Skeletal muscle satellite cell (primary cell): ENCODE results near the gene KCNG2.

Source experiments
- H3K27me3 ChIP-seq: 2 replicates; pipeline ENCODE4 v1.7.0; 2013; ENCODE audit warnings: low read length; ENCODE audit not compliant: control insufficient read depth, insufficient read depth
- H3K36me3 ChIP-seq: 2 replicates; pipeline ENCODE4 v1.7.0; 2013; ENCODE audit warnings: mild to moderate bottlenecking, control low read depth, low read length; ENCODE audit not compliant: insufficient read depth
- H3K4me1 ChIP-seq: 2 replicates; pipeline ENCODE4 v1.7.0; 2013; ENCODE audit warnings: low read length; ENCODE audit not compliant: control insufficient read depth, insufficient read depth
- H3K4me2 ChIP-seq: 2 replicates; pipeline ENCODE4 v1.7.0; 2013; ENCODE audit warnings: mild to moderate bottlenecking, low read length
- H3K4me3 ChIP-seq: 2 replicates; pipeline ENCODE4 v1.7.0; 2013; ENCODE audit warnings: low read length
- H3K9ac ChIP-seq: 2 replicates; pipeline ENCODE4 v1.7.0; 2013; ENCODE audit warnings: mild to moderate bottlenecking, low read depth, low read length, moderate library complexity
- H3K9me3 ChIP-seq: replicated peaks from 2 replicates; pipeline ENCODE4 v1.7.0; 2013; ENCODE audit warnings: mild to moderate bottlenecking, control low read depth, low read length

The KCNG2 gene

GRCh38 chr18:79915161-79916127, 117.7 kb downstream of the KCNG2 start:
- peaks cover 40% of the 10 kb centered on the region for H3K36me3 ChIP-seq
- H3K27me3 ChIP-seq: no peaks in the 10 kb centered on the region
- no peak overlapping the region for H3K4me2 ChIP-seq
- H3K4me1 ChIP-seq: peaks cover 13% of the 10 kb centered on the region
- H3K4me3 ChIP-seq: no peak overlapping the region
- H3K9ac ChIP-seq: no peak overlapping the region
- H3K9me3 ChIP-seq: no peaks in the 10 kb centered on the region

DNA sequence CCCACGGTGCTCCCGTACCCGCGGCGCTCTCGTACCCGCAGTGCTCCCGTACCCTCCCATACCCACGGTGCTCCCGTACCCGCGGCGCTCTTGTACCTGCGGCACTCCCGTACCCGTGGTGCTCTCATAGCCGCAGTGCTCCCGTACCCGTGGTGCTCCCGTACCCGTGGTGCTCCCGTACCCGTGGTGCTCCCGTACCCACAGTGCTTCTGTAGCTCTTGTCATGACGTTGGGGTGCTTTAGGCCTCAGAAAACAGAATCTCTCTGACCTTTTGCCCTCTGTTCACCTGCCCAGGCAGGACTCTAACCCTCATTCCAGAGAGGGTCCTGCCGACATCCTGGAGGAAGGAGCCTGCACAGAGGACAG, 118.4 kb downstream of the KCNG2 start:
- Histone ChIP-seq H3K4me1 (peaks cover 13% of the 10 kb centered on the region), H3K36me3 (peaks cover 40% of the 10 kb centered on the region), H3K9ac (no peak overlapping the region), H3K4me3 (no peak overlapping the region), H3K4me2 (no peak overlapping the region), H3K27me3 (no peaks in the 10 kb centered on the region), H3K9me3 (no peaks in the 10 kb centered on the region)

DNA sequence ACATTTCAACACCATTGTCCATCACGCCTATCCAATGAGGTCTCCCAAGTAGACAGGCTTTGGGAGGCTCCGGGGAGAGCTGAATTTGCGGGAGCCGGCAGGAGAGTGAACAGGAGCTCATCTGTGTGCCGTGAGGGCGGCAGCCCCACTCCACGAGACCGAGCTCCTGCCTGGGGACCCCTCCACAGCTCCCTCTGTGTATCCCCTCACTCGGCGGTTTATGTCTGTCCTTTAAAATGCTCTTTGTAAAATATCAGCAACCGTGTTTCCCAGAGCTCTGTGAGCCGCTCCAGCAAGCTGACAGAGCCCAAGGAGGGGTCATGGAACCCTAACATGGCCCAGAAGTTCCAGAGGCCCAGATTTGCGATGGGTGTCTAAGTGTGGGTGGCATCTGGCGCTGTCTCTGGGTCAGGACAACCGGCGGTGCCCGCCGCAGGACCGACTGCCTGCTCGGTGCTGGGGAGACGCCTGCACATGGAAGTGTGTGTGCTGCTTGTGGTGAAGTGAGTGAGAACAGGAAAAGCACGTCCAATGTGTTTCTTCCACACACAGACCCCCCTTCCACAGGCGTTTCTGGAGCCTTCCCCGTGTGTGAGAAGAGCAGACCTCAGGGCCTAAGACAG, 118.9 kb downstream of the KCNG2 start:
- Histone ChIP-seq H3K36me3 (peaks cover 40% of the 10 kb centered on the region), H3K4me2 (no peak overlapping the region), H3K27me3 (no peaks in the 10 kb centered on the region), H3K4me3 (no peak overlapping the region), H3K9ac (no peak overlapping the region), H3K4me1 (peaks cover 13% of the 10 kb centered on the region), H3K9me3 (no peaks in the 10 kb centered on the region)

GRCh38 chr18:79917169-79917852, 119.6 kb downstream of the KCNG2 start:
- H3K27me3 ChIP-seq: no peaks in the 10 kb centered on the region
- no peaks in the 10 kb centered on the region for H3K9me3 ChIP-seq
- H3K4me1 ChIP-seq: peaks cover 10% of the 10 kb centered on the region
- peaks cover 37% of the 10 kb centered on the region for H3K36me3 ChIP-seq
- H3K9ac ChIP-seq: no peak overlapping the region
- no peak overlapping the region for H3K4me3 ChIP-seq
- H3K4me2 ChIP-seq: no peak overlapping the region

DNA sequence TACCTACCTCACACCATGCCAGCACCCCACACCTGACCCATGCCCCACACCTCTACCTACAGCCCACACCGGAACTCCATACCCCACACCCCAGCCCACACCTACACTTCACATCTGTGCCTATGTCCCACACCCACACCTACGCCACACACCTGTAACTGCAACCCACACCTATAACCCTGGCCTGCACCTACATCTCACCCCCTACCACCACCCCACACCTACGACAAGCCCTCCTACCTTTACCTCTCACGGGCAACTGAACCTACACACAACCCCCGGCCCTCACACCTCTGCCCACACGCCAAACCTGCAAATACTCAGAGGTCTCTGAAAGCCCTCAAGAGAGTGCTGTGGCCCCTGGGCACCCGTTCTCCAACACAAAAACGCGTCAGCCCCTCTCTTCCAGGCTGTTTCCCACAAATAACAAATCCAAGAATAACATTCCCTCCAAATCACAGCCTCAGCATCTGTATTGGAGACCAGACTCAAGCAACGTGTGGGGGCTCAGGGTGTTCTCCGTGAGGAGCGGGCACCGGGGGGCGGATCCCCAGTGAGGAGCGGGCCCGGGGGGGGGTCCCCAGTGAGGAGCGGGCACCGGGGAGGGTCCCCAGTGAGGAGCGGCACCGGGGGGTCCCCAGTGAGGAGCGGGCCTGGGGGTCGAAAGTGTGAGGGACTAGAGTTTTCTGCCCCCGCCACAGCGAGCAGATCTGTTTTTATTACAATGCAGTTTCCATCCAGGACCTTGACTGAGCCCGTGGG, 120.3 kb downstream of the KCNG2 start:
- Histone ChIP-seq H3K27me3 (no peaks in the 10 kb centered on the region), H3K4me2 (no peak overlapping the region), H3K36me3 (peaks cover 33% of the 10 kb centered on the region), H3K4me3 (no peak overlapping the region), H3K9ac (no peak overlapping the region), H3K4me1 (peaks cover 2% of the 10 kb centered on the region), H3K9me3 (no peaks in the 10 kb centered on the region)

DNA sequence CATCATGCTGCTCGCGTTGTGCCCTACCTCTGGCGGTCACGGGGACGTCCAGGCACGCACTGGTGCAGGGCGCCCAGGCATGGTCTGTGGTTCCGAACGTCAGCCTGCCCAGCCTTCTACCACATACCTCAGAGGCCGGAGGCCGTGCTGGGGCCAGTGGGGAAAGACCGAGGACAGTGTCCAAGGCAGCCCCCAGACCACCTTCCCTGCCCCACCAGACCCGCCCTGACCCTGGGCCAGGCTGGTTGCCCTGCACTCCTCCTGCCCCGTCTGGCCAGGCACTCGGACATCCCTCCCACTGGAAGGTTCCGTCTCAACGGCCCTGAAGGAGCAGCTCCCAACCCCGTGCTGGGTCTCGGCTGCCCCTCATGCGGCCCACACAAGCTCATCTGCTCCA, 120.9 kb downstream of the KCNG2 start:
- Histone ChIP-seq H3K9me3 (no peaks in the 10 kb centered on the region), H3K36me3 (peaks cover 32% of the 10 kb centered on the region)

GRCh38 chr18:79919089-79919488, 121.4 kb downstream of the KCNG2 start:
- Histone ChIP-seq H3K9ac (no peak overlapping the region), H3K36me3 (peaks cover 32% of the 10 kb centered on the region), H3K27me3 (no peaks in the 10 kb centered on the region), H3K4me2 (no peak overlapping the region), H3K4me3 (no peak overlapping the region), H3K9me3 (no peaks in the 10 kb centered on the region), H3K4me1 (no peaks in the 10 kb centered on the region)

More for the DNA sequence above, 120.9 kb downstream of the KCNG2 start:
- H3K4me2 ChIP-seq: no peak overlapping the region
- H3K4me3 ChIP-seq: no peak overlapping the region
- H3K4me1 ChIP-seq: no peaks in the 10 kb centered on the region
- H3K27me3 ChIP-seq: no peaks in the 10 kb centered on the region
- no peak overlapping the region for H3K9ac ChIP-seq

GRCh38 chr18:79921984-79922965, 124.5 kb downstream of the KCNG2 start:
- H3K9ac ChIP-seq: no peak overlapping the region

DNA sequence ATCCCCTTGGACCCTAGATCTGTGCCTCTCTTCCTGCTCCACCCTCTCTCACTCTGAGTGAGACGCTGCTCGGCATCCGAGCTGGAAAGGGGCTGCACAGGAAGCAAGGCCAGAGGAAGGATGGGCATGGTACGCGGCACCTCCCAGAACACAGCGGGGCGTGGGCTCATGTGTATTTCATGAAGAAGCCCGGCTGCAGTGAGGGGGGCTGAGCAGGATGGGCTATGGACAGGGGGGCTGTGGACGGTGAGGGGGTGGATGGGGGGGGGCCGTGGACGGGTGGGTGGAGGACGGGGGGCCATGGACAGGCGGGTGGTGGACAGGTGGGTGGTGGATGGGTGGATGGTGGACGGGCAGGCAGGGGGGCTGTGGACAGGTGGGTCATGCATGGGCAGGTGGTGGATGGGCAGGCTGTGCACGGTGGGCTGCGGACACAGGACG, 125.3 kb downstream of the KCNG2 start:
- H3K4me1 ChIP-seq: no peaks in the 10 kb centered on the region
- no peak overlapping the region for H3K4me2 ChIP-seq
- H3K4me3 ChIP-seq: no peak overlapping the region
- H3K9me3 ChIP-seq: no peaks in the 10 kb centered on the region
- H3K36me3 ChIP-seq: peaks cover 19% of the 10 kb centered on the region
- no peaks in the 10 kb centered on the region for H3K27me3 ChIP-seq
- no peak overlapping the region for H3K9ac ChIP-seq

More at GRCh38 chr18:79921984-79922965, 124.5 kb downstream of the KCNG2 start:
- peaks cover 18% of the 10 kb centered on the region for H3K36me3 ChIP-seq
- no peak overlapping the region for H3K4me3 ChIP-seq
- H3K9me3 ChIP-seq: no peaks in the 10 kb centered on the region
- no peak overlapping the region for H3K4me2 ChIP-seq
- H3K4me1 ChIP-seq: no peaks in the 10 kb centered on the region
- H3K27me3 ChIP-seq: no peaks in the 10 kb centered on the region

DNA sequence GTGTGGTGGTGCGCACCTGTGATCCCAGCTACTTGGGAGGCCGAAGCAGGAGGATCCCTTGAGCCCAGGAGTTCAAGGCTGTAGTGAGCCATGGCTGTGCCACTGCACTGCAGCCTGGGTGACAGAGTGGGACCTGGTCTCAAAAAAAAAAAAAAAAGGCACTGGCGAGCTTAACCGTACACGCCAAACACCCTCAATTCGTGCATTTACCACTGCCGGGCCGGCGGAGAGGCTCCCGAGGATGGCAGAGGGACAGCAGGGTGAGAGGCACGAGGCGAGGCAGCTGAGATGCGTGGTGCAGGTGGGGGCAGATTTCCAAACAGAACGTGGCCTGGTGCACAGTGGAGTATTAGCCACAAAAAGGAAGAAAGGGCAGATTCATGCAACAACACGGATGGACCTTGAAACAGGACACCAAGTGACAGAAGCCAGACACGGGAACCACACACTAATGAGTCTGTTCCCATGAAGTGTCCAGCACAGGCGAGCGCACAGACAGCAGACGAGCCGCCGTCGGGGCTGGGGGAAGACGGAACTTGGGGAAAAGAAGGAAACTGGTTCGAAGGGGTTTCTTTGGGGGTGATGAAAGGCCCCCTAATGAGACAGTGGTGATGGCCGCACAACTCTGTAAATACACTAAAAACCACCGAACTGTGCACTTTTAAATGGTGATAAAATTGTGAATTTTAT, 126.3 kb downstream of the KCNG2 start:
- no peaks in the 10 kb centered on the region for H3K27me3 ChIP-seq
- peaks cover 22% of the 10 kb centered on the region for H3K36me3 ChIP-seq
- peaks cover 4% of the 10 kb centered on the region for H3K9me3 ChIP-seq
- H3K4me2 ChIP-seq: no peak overlapping the region
- no peak overlapping the region for H3K9ac ChIP-seq
- no peaks in the 10 kb centered on the region for H3K4me1 ChIP-seq
- H3K4me3 ChIP-seq: no peak overlapping the region
